DMS 273 (cell line): ENCODE measurements around the gene MAMDC2.
"Not testable (repeated sequence)": the region's sequence is repeated elsewhere in the genome, so short reads cannot be mapped to it uniquely, and the experiment has no call there.

Experiments used
- DNase-seq: peaks from one replicate; lab custom pipeline; 2025; ENCODE audit not compliant: unreplicated experiment; lab: John Stamatoyannopoulos, UW

Gene MAMDC2

GRCh38 chr9:70035691-70036090, 8.0 kb upstream of the MAMDC2 start:
- DNase-seq = no peak

- no peak for DNase-seq
Measured at GRCh38 chr9:70036641-70037040, 7.0 kb upstream of the MAMDC2 start.

- not testable (repeated sequence) for DNase-seq
Measured at GRCh38 chr9:70038171-70038621, 5.5 kb upstream of the MAMDC2 start.

- DNase-seq = no peak
Measured at GRCh38 chr9:70040376-70040903, 3.2 kb upstream of the MAMDC2 start.

DNA sequence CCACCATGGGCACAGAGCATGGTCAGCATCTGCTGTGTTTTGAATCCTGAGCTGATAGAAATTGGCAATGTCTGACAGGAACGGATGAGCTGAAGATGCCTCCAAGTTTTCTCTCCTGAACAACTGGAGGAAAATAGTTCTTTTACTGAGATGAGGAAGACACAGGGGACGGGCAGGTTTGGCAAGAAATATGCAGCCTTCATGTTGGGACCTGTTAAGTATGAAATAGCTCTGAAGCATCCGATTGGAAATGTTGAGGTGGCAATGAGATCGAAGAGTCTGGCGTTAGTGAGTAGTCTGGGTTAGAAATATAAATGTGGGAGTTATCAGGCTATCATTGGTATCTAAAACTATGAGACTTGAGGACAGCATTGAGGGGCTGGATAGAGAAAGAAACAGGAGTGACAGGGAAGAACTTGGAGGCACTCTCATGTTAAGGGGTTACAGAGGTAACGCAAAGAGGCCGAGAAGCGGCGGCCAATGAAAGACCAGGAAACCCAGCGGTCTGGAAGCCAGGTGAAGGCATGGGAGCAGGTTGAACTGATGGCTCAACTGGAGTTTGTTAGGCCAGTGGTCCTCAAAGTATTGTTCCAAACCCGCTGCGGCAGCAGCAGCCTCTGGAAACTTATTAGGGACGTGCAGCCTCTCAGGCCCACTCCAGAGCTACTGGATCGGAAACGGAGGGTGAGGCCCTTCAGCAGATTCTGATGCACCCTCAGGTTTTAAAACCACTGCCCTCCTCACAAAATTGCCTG, 1.0 kb upstream of the MAMDC2 start:
- DNase-seq = no peak

GRCh38 chr9:70043285-70043684, 363 bp upstream of the MAMDC2 start:
- DNase-seq = no peak

DNA sequence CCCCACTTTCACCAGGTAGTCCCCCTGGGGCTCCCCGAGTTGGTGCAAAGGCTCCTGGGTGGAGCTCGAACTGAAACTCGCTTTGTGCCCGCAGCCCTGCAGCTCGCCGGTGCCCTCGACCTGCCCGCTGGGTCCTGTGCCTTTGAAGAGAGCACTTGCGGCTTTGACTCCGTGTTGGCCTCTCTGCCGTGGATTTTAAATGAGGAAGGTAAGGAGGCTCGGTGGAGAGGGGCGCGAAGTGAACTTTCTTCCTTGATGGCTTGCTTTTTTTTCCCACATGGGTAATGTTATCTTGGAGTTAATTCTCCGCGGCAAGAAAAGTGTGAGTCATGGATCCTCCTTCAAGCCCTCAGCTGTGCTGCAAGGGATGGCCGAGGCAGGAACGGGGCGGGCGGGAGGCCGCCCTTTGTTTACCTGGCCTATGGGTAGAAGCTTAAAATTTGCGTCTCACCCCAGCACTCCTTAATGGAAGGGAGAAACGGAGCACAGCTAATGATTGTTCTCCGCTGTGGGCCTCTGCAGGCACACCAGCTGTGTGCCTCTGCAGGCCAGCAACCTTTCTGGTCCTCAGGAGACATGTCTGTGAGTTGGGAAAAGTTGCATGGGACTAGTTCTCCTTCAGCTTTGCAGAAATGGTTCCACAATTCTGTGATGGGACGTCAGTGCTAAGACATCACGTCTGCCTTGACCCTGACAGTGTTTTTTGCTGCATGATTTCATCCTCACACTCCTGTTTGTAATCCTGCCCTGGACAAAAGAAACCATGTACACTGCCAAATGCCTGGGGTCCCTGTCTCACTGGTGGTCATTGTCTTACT, 1.1 kb downstream of the MAMDC2 start:
- no peak for DNase-seq

DNA sequence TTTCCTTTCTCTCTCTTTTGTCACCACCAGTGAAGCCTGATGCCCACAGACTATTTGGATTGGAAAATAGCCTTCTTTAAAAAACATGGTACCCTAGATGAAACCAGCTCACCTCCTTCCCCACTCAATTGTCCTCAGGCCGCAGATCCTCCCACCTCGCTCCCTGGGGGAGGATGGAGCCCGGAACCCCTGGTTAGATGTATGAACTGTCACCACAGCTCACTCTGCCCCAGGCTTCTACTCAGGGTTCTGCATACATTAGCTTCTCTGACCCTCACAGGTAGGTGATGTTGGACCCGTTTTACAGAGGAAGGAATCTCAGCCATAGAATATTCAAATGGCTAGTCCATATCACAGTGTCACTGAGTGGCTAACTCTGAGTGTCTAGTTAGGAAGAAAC, 1.8 kb downstream of the MAMDC2 start:
- no peak for DNase-seq

- peak; percentile 17 for DNase-seq
Measured at GRCh38 chr9:70046274-70047070, 2.8 kb downstream of the MAMDC2 start.

DNA sequence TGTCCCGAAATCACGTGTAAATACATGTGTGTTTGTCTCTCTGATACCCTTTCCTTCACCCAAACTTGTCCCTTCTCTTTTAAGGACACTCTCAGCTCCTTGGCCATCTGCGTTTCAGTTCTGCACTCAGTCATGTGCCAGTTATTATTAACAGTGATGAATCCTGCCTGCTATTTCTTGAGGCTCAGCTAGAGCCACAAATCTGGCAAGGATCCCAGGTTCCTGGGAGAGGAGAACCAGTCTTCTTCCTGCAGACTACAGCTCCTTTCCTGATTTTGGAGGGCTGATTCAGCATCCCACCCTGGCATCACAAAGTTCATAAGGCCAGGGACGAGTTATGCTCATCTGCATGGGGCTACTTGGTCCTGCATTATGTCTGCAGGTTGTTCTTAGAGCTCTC, 5.6 kb downstream of the MAMDC2 start:
- DNase-seq = peak; percentile 49

DNA sequence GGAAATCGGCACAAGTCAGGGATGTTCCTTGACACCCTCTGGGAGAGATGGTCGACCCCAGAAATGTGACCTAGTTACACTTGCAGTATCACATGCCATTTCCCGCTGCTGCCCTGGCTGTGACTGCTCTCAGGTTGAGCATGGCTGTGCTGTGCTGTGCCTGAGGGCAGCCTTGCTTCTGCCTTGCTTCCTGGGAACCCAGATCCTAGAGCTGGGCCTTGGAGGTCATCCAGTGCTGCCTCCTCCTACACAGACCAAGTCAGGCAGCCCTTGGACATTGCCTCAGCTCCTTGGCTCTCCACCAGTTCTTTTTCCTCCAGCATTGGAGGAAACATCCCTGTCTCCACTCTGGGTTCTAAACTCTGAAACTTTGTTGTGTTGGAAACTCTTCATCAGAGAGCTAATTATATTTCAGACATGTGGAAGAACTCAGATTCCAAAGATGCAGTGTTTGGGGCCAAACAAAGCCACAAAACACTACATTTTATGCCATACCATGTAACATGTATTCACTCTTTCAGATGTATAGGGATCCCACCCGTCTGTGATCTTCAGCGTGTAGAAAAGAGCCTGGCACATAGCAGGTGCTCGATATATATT, 6.1 kb downstream of the MAMDC2 start:
- no peak for DNase-seq

DNA sequence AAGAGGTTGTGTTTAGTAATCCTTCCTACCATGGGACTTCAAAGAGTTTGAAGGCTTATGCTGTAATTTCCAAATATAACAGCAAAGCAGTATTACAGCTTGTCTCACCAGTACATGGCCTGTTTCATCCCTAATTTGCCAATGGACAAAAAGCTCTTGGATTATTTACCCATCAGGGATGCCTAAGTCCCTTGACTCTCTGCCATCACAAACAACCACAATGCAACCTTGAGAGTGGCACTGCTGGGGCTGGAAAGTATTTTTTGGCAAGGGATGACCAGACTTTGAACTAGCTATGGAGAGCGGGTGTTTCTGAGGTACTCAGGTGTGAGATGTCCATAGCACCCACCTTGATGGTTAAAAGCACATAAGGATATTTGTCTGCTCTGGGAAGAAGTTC, 9.1 kb downstream of the MAMDC2 start:
- no peak for DNase-seq

- peak; percentile 77 for DNase-seq
Measured at GRCh38 chr9:70053864-70054263, 10.2 kb downstream of the MAMDC2 start.

GRCh38 chr9:70054521-70054920, 10.9 kb downstream of the MAMDC2 start:
- DNase-seq = no peak

DNA sequence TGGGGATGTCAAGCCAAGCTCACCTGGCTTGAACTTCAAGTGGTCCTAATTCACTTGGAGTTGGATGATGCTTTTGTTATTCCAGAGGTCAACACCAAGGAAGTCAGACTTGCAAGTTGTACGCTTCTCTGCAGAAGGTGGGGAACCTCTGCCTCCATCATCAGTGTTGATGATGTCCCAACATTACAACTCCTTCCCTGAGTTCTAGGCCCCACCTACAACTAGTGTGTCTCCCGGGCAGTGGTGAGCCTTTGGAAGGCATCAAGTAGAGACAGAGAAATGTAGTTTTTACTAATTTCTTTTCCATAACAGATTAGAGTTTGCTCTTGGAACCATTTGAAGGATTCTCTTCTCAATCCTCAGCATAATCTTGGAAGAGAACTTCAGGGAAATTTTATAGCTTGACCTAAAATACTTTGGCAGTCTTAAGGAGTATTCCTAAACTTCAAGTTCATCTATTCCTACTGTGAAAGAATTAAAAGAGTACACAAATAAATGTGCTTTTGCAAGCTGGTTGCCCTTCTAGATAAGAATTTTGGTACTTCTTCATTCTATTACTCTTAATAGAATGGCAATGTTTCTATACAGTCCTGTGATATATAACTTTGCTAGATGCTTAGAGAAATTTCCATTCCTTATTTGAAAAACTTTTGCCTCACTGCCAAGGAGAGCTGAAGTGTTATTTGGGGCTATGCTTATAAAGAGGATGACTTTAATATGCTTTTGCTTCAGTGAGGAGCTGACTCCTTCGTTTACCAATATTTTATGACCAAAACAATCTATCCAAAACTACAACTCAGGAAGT, 12.0 kb downstream of the MAMDC2 start:
- no peak for DNase-seq

DNA sequence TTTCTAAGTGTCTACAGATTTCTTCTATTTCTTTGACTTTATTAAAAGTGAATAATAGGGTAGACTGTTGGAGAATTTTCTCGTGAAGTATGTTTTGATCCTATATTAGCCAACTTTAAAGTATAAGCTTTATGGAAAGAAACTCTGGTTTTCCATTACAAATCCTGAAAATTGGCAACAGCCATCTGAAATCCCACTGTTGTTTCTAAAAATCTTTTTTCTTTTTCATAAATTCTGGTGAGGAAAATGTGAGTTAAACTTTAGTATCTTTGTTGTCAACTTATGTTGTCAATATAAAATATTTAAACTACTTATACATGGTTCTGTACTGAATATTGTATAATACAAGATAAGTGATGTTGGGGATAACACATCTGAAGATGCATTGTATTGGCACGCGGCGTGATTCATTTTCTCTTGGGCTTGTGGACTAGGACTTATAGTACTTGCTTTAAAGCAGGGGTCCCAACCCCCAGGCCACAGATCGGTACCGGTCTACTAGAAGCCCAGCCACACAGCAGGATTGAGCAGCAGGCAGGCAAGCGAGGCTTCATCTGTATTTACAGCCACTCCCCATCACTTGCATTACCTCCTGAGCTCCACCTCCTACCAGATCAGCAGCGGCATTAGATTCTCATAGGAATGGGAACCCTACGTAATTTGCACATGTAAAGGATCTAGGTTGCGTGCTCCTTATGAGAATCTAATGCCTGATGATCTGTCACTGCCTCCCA, 12.7 kb downstream of the MAMDC2 start:
- DNase-seq = no peak

GRCh38 chr9:70058569-70059116, 15.0 kb downstream of the MAMDC2 start:
- no peak for DNase-seq

DNA sequence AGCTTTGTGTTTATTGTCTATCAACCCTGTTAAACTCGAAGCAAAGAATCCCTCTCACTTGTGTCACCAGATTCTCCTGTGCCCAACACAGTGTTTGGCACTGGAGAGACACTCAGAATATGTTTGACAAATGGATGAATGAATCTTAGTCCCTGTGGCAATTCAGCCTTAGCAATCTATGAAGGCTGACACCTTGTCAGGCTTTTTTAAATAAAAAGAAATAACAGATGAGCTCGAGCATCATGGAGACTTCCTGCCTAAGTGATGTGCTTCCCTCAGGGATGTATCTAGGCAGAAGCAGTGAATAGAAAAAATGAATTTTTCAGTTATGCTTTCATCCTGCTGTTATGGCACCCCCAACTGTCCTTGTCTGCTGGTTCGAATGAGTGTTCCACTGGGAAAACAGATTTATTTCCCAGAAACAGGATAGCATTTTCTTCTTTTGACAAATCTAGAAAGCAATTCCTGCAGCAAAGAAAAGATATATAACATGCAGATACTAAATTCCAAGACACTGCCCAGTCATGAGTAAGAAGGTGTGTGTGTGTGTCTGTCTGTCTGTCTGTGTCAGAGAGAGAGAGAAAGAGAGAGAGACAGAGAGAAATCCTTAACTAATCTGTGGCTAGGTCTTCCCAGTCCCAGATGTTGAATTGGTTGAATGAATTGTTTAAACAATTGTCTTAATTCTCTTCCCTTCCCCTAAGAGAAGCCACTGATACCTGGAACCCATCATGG, 16.7 kb downstream of the MAMDC2 start:
- DNase-seq = no peak
